Measurements from ENCODE around the gene SKIDA1.

Gene SKIDA1

GRCh38 chr10:21528236-21529031 is 3.0 kb upstream of the SKIDA1 start:
- no peak for DNase-seq

DNA sequence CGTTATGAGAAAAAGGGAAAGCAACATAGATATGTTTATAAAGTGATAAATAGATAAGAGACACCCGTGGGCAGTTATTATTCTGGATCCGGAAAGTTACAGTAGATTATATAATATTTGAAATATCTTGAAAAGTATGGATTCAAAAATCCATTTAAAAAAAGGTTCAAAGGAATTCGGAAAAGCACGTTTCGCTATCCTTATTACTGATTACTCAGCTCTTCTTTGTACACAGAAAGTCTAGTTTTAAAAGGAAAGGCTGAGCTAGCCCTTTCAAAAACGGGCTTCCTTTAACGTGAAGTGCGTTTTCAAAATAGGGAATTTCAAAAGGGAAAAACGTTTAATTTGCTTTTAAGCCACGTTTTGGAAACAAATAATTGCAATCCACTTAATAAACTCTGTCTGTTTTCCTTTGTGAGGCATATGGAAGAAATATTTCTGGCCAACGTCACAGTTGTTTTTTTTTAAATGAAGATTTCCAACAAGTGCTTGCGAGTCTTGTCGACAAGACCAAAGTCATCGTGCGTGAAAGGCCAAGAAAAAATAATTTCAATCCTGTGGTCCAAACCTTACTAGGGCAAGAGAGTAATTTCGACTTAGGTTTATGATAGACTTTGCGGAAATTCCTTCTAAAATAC is 2.2 kb upstream of the SKIDA1 start:
- DNase-seq = no peak

- DNase-seq = peak; percentile 85
Observed at GRCh38 chr10:21526860-21527597, 1.5 kb upstream of the SKIDA1 start.

DNA sequence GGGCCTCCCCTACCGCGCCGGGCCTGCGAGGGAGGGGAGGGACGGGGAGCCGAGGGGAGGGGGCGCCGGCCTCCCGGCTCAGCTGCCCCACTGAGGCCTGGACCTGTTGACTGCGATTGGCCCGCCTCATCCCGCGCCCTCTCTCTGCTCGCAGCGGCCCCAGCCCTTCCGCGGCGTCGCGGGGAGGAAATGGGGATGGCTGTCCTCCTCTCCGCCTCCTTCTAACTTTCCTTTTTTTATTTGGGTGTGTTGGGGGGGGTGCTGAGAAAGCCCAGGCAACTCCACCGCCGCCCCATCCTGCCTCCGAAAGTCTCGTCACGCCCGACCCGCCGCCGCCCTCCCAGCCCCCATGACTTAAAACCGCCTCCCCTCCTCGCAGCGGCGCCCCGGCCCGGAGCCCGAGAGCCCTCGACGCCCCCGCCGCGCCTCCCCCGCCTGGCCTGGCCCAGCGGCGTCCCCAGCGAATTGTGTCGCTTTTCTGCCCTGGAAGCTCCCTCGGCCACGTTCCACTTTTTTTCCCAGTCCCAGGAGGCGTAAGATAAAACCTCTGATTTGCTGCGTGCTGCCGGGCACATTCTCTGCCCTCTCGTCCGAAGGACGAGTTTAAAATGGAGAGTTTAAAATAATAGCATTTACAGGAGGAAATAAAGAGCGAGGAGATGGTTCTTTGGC is 842 bp upstream of the SKIDA1 start:
- peak; percentile 93 for DNase-seq

DNA sequence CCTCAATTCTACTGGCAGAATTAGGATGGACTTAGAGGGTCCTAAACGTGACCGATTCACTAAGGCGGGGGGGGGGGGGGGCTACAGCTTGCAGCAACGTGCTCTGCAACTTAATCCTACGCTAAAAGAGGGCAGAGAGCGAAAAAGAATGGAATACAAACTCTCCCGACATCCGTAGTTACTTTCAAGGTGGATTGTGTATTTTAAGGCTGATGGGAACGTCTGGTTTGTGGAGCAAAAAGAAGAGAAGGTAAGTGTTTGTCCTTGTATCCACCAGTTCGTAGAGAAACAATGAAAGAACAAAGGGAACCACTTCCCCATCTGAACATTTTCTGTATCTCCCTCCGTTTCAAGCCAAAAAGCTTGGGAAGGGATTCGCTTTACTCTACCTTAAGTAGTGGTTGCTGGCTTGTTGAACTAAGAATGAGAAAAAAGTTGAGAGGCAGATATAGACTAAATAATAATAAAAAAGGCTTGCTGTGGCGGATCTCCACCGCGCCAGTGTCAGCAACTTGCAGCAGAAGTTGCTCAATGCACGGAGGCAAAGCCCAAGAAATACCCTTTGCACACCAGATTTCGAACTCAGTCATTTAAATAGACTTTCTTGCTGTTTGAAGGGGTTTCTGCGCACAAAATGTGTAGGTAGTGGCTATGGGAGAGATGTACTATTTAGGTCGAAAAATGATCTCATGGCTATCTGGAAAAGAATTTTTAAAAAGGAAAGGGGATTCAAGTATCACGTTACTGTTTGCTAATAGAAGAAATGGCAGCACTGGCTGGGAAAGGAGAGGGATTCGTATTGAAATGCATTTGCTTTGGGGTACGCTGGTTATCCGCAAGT is 736 bp downstream of the SKIDA1 start:
- DNase-seq = peak; percentile 58

GRCh38 chr10:21524131-21524525 is 1.4 kb downstream of the SKIDA1 start:
- no peak for DNase-seq

GRCh38 chr10:21523557-21524008 is 1.9 kb downstream of the SKIDA1 start:
- peak; percentile 59 for DNase-seq

GRCh38 chr10:21522631-21523406 is 2.7 kb downstream of the SKIDA1 start:
- no peak for DNase-seq

DNA sequence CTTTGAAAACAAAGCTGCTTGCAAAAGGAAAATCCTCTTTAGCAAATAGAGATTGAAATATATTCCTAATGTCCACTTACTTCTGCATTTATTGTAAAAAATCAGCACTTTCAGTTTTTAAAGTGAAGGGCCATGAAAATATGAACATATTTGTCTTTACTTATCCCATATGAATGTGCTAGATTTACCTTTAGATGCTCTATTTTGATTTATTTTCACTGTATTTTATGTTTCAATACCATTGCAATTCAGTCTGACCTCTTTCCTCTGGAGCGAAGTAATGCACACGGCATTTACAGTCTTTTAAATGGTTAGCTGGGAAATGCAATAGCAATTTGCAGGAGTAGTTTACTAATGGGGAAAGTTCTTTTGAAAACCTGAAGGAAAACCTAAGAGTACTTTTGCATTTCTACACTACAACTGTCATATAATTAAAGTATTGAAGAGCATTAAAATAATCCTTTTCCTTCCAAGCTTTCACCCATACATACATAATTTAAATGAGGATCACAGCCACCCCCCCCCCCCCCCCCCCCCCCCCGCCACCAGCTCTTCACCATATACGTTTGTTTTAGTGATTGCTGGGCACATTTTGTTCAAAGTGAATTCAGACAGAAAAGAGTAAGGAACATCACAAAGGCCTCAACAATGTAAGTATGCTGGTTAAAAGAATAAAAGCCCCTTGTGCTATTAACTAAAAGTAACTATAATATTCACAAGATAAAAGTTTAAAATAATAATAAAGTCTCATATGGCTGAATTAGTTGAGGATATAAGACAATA is 3.5 kb downstream of the SKIDA1 start:
- no peak for DNase-seq

- DNase-seq = no peak
Observed at GRCh38 chr10:21520949-21521348, 4.5 kb downstream of the SKIDA1 start.

GRCh38 chr10:21520509-21520908 is 5.0 kb downstream of the SKIDA1 start:
- no peak for DNase-seq

DNA sequence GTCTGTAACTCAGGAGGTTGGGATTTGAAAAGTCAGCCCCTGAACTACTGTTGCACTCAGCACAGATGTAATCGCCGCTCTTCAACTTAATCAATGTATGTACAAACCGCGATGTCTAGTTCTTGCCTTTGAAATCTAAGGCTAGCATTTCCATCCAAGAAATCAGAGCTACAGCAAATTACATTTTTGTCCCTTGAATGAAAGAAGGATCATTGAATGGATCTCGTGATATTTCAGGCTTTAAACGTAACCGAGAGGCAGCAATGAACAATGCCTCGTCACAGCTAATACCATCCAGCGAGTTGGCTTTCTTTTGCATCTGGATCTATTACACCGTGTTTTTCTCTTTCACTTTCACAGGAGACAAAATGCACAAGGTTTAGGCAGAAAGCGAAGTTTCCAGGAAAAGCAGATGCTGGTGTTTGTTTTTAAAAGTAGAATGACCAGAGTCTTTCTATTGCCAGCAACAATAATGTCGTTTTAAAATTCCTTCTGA is 5.5 kb downstream of the SKIDA1 start:
- peak; percentile 56 for DNase-seq

DNA sequence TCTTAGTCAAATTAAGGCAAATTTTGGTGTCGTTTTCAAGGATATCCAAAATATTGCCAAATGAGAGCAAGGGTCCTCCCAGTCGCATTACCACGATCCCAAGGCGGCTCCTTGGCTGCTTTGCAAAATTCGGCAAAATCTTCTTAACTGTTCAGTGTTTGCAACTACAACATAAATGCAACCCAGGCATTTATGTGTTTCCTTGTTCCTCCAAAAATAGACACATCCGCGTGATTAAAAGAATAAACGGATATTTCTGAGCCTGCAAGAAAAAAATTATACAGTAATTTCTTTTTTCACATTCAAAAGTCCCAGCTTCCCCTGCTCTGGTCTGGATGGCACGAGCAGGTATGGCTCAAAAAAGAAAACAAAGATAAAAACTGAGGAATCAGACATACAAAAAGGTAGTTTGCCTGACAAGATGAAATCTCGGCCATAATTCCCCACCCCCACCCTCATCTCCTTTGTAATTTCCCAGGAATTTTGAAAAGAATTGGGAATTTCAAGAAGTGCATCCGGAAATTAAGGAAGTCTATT is 6.0 kb downstream of the SKIDA1 start:
- DNase-seq = peak; percentile 50

- peak; percentile 68 for DNase-seq
Observed at GRCh38 chr10:21518641-21519396, 6.7 kb downstream of the SKIDA1 start.

- peak; percentile 59 for DNase-seq
Observed at GRCh38 chr10:21518149-21518640, 7.3 kb downstream of the SKIDA1 start.

DNA sequence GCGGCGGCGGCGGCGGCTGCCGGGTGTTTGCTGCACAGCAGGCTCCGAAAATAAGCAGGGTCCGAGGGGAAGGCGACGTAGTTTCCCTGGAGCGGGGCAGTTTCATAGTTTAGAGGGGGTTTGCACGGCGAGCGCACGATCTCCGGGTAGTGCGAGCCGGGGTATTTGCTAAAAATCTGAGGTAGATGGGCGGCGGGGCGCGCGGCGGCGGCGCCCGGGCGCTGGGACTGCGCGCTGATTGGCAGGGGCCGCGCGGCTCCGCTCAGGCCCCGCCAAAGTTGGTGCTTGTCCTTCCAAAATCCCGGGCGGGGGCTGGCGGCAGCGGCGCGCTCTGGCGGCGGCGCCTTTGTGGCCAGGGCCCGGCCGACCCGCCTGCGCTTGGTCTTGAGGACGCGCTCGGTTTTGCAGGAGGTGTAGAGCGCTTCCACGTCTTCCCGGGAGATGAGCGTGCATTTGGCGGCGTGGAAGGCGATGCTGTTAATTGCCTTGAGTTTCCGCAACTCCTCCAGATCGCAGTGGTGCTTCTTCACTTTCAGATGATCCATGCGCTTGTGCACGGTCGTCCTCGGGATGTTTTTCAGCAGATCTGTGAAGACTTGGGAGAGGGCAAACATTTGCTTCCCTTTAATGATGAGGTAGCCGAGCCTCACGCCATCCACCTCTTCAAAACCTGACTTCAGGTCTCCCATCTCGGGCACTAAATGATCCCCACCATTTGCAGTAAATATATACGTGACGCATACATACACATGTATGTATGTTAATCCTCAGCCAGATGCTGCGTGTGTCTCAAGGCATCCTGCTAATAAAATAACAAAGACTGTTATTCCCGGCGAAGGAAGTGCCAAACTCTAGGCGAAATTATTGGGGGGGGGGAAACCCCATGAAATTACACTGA is 8.1 kb downstream of the SKIDA1 start:
- DNase-seq = peak; percentile 85

DNA sequence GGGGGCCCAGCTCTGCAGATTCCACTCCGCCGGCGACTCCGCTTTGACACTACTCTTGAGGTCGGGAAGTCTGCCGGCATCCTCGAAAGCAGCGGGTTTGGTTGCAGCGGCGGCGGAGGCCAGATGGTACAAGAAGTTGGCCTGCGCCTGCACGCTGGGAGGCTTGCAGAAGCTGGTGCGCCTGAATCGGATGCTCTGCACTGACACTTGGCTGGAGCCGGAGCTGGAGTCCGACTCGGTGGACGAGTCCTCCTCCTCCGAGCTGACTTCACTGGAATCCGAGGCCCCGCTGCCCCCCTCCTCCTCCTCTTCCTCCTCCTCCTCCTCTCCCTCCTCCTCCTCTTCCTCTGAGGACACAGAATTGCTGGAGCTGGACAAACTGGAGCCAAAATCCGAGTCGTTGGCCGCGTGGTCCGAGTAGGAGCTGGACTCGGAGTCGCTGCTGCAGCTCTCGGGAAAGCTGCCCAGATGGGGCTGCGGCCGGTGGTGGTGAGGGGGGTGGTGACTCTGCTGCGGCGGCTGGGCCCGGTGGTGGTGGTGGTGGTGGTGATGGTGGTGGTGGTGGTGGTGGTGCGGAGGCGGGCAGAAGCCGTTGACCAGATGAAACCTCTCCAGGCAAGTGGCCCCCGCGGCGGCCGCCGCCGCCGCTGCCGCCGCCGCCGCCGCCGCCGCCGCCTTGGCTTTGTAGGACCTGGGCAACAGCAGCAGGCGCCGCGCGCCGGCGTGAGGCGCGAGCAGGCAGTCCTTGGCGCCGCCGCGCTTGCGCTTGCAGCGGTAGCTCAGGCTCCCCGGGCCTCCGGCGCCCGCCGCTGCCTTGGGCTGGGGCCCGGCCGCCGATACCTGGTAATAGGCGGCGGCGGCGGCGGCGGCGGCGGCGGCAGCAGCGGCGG is 9.0 kb downstream of the SKIDA1 start:
- DNase-seq = peak; percentile 87

All from right forelimb (tissue), 1 donor.